ENCODE results near the gene RARG. TPM values are rescaled to one million over a fixed set of nuclear protein-coding genes. Genes with fewer than 3 reads are reported as not detected.

RARG gene
- total RNA-seq, 1 experiment from 2014 or later: 118 TPM

DNA sequence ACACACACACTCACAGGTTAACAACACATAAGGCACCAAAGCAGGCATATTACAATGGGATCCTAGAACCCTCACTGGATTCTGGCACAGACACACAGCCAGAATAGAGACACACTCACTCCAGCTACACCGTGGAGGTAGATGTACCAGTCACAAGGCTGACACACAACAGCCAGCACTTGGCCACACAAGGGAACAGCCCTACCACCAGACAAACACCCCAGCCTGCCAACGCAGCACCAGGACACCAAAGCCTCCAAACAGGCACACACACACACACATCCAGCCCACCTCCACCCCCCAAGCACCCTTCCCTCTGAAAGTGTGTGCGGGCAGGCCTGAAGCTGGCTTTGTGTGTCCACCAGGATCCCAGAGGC is 14.1 kb downstream of the RARG start:
- POLR2A ChIA-PET (ENCODE audit: unreplicated experiment): no interaction called here
- H3K27ac ChIP-seq: peak overlapping the region; percentile 29

GRCh38 chr12:53217051-53217930 is 14.7 kb downstream of the RARG start:
- Histone ChIP-seq H3K4me2 (peak overlapping the region; percentile 98), H3K4me3 (peak overlapping the region; percentile 68; the same call in 1 of the 2 replicates), H3K79me2 (ENCODE audit: low read depth) (peaks cover 46% of the 10 kb centered on the region), H3K4me1 (replicated peaks; ENCODE audit: insufficient read depth) (peaks cover 48% of the 10 kb centered on the region), H3K27me3 (ENCODE audit: insufficient read depth, low read depth) (no peaks in the 10 kb centered on the region), H3K9me2 (ENCODE audit: insufficient read depth) (no peaks in the 10 kb centered on the region), H2AFZ (no peak overlapping the region), H3K36me3 (ENCODE audit: low read depth) (peaks cover 8% of the 10 kb centered on the region), H3K27ac (peak overlapping the region; percentile 29), H4K20me1 (ENCODE audit: insufficient read depth) (0 out of 2 replicates have a peak, but pooled peaks cover 6% of the 10 kb centered on the region), H3F3A (ENCODE audit: insufficient read depth, low read depth) (peaks cover 31% of the 10 kb centered on the region), H3K9me3 (ENCODE audit: insufficient read depth, low read depth) (no peaks in the 10 kb centered on the region)
- ChIA-PET CTCF (no interaction called here), POLR2A (ENCODE audit: unreplicated experiment) (no interaction called here)
- peak; percentile 31 to 49 for DNase-seq
- no TSS peak for BruUV-seq (replicated peaks)
- intact Hi-C loops (cut with micrococcal nuclease; ENCODE audit: unreplicated experiment): no loop called here
- TF ChIP-seq EZH2 (IDR thresholded peaks at IDR 0.05; ENCODE audit: low read depth) (no peak), CTCF (conservative IDR thresholded peaks at IDR 0.05) (no peak)

More for the DNA sequence above, 14.1 kb downstream of the RARG start:
- Histone ChIP-seq H3K36me3 (ENCODE audit: low read depth) (peaks cover 2% of the 10 kb centered on the region; the same call in 1 of the 2 replicates), H3K4me3 (peak overlapping the region; percentile 68; the same call in 1 of the 2 replicates), H2AFZ (no peak overlapping the region), H3K9me2 (ENCODE audit: insufficient read depth) (no peaks in the 10 kb centered on the region), H3K4me2 (peak overlapping the region; percentile 98), H3K27me3 (ENCODE audit: insufficient read depth, low read depth) (no peaks in the 10 kb centered on the region), H3F3A (ENCODE audit: insufficient read depth, low read depth) (peaks cover 28% of the 10 kb centered on the region), H3K4me1 (replicated peaks; ENCODE audit: insufficient read depth) (peaks cover 54% of the 10 kb centered on the region), H4K20me1 (ENCODE audit: insufficient read depth) (0 out of 2 replicates have a peak, but pooled peaks cover 3% of the 10 kb centered on the region), H3K9me3 (ENCODE audit: insufficient read depth, low read depth) (no peaks in the 10 kb centered on the region), H3K79me2 (ENCODE audit: low read depth) (peaks cover 46% of the 10 kb centered on the region)
- CTCF ChIA-PET: no interaction called here
- TF ChIP-seq EZH2 (IDR thresholded peaks at IDR 0.05; ENCODE audit: low read depth): no peak
- no peak for TF ChIP-seq CTCF (conservative IDR thresholded peaks at IDR 0.05)
- no TSS peak for BruUV-seq (replicated peaks)
- no peak for DNase-seq
- intact Hi-C loops (cut with micrococcal nuclease; ENCODE audit: unreplicated experiment): no loop called here

DNA sequence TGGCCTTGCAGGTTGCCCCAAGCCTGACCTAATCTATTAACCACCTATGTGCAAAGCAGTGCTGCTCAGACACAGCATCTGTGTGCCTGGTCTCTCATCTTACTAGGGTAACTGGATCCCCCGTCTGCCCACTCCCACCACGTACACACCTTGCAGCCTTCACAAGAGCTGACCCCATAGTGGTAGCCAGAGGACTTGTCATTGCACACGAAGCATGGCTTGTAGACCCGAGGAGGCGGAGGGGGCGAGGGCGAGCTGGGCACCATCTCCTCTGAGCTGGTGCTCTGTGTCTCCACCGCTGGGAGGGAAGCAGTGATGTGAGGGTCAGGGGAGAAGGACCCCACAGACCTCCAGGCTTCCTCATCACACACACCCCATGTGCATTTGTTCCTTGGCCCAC is 16.5 kb downstream of the RARG start:
- no TSS peak for BruUV-seq (replicated peaks)
- DNase-seq: no peak
- Histone ChIP-seq H3K4me1 (replicated peaks; ENCODE audit: insufficient read depth) (peaks cover 43% of the 10 kb centered on the region), H3K4me2 (no peak overlapping the region), H3K27ac (0 out of 2 replicates have a peak overlapping the region, but pooled peaks have one; percentile 29), H3K27me3 (ENCODE audit: insufficient read depth, low read depth) (no peaks in the 10 kb centered on the region), H3K9me3 (ENCODE audit: insufficient read depth, low read depth) (no peaks in the 10 kb centered on the region), H3K9me2 (ENCODE audit: insufficient read depth) (no peaks in the 10 kb centered on the region), H2AFZ (no peak overlapping the region), H3K4me3 (no peak overlapping the region), H4K20me1 (ENCODE audit: insufficient read depth) (0 out of 2 replicates have a peak, but pooled peaks cover 6% of the 10 kb centered on the region), H3K36me3 (ENCODE audit: low read depth) (peaks cover 13% of the 10 kb centered on the region), H3F3A (ENCODE audit: insufficient read depth, low read depth) (peaks cover 21% of the 10 kb centered on the region; the same call in 1 of the 2 replicates), H3K79me2 (ENCODE audit: low read depth) (peaks cover 46% of the 10 kb centered on the region)
- ChIA-PET POLR2A (ENCODE audit: unreplicated experiment) (no interaction called here), CTCF (no interaction called here)
- intact Hi-C loops (cut with micrococcal nuclease; ENCODE audit: unreplicated experiment): no loop called here
- TF ChIP-seq CTCF (conservative IDR thresholded peaks at IDR 0.05) (no peak), EZH2 (IDR thresholded peaks at IDR 0.05; ENCODE audit: low read depth) (no peak)
